ENCODE measurements around the gene NADK2.

DNA sequence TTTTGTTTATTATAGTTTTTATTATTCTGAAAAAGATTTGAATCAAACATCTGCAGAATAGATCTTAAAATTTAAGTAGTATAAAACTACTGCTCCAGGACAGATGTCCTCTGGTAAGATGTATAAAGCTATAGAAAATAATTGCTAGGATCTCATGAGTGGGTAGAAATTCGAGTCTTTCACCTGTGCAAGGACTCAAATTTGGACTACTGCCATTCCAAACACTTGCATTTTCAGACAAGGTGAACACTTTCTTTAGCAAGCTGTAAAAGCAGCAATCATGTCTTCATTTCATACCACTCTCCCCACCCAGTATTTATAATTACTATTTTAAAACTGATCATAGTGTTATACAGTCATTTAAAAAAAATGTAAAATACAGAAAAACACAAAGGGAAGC, 69.1 kb downstream of the NADK2 start:
- TF ChIP-seq, protein P1, sequence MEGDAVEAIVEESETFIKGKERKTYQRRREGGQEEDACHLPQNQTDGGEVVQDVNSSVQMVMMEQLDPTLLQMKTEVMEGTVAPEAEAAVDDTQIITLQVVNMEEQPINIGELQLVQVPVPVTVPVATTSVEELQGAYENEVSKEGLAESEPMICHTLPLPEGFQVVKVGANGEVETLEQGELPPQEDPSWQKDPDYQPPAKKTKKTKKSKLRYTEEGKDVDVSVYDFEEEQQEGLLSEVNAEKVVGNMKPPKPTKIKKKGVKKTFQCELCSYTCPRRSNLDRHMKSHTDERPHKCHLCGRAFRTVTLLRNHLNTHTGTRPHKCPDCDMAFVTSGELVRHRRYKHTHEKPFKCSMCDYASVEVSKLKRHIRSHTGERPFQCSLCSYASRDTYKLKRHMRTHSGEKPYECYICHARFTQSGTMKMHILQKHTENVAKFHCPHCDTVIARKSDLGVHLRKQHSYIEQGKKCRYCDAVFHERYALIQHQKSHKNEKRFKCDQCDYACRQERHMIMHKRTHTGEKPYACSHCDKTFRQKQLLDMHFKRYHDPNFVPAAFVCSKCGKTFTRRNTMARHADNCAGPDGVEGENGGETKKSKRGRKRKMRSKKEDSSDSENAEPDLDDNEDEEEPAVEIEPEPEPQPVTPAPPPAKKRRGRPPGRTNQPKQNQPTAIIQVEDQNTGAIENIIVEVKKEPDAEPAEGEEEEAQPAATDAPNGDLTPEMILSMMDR (IDR thresholded peaks at IDR 0.05) = no peak
- TF ChIP-seq EP300 (IDR thresholded peaks at IDR 0.05) = no peak
- no peak for TF ChIP-seq POLR2A (IDR thresholded peaks at IDR 0.05)

Measured in ovary (tissue), 3 donors.